ENCODE measurements around the gene CEP250.

The CEP250 gene

GRCh38 chr20:35476288-35476687, 20.9 kb downstream of the CEP250 start:
- no peaks in the 10 kb centered on the region for H3K9me3 ChIP-seq (ENCODE audit: control insufficient read depth, insufficient read depth, low read depth, low read length)
- no peak overlapping the region for H3K27ac ChIP-seq (ENCODE audit: extremely low read depth, low read depth, low read length)
- H3K4me3 ChIP-seq (ENCODE audit: low read depth, low read length) = no peak overlapping the region
- POLR2A ChIA-PET = no interaction called here
- CTCF ChIA-PET = interaction anchor here (0.5 to 0.7 kb wide), 2 partner anchors 65 to 198 kb away, joined by 3 to 5 read pairs; partner anchors contain the start of gene MMP24OS
- no peaks in the 10 kb centered on the region for H3K4me1 ChIP-seq (ENCODE audit: control insufficient read depth, insufficient read depth, low read length)
- peaks cover 21 to 99% of the 10 kb centered on the region in 2 experiments for H3K36me3 ChIP-seq (ENCODE audit: control insufficient read depth in 2 of 2, insufficient read depth in 1 of 2, low read length in 2 of 2)
- TF ChIP-seq ZBTB17 (tag by site-specific recombination; IDR thresholded peaks at IDR 0.05) (peak; percentile 93), ZNF341 (tag by site-specific recombination; IDR thresholded peaks at IDR 0.05; ENCODE audit: low read depth) (no peak), ZNF433 (tag by site-specific recombination; IDR thresholded peaks at IDR 0.05; ENCODE audit: low read depth) (no peak), ZNF132 (tag by site-specific recombination; IDR thresholded peaks at IDR 0.05; ENCODE audit: borderline replicate concordance) (no peak), ZNF548 (tag by site-specific recombination; IDR thresholded peaks at IDR 0.05) (no peak), ZFP3 (tag by site-specific recombination; IDR thresholded peaks at IDR 0.05; ENCODE audit: low read depth) (no peak), ZNF335 (tag by site-specific recombination; conservative IDR thresholded peaks at IDR 0.05) (no peak)
- TF ChIP-seq, protein P1, sequence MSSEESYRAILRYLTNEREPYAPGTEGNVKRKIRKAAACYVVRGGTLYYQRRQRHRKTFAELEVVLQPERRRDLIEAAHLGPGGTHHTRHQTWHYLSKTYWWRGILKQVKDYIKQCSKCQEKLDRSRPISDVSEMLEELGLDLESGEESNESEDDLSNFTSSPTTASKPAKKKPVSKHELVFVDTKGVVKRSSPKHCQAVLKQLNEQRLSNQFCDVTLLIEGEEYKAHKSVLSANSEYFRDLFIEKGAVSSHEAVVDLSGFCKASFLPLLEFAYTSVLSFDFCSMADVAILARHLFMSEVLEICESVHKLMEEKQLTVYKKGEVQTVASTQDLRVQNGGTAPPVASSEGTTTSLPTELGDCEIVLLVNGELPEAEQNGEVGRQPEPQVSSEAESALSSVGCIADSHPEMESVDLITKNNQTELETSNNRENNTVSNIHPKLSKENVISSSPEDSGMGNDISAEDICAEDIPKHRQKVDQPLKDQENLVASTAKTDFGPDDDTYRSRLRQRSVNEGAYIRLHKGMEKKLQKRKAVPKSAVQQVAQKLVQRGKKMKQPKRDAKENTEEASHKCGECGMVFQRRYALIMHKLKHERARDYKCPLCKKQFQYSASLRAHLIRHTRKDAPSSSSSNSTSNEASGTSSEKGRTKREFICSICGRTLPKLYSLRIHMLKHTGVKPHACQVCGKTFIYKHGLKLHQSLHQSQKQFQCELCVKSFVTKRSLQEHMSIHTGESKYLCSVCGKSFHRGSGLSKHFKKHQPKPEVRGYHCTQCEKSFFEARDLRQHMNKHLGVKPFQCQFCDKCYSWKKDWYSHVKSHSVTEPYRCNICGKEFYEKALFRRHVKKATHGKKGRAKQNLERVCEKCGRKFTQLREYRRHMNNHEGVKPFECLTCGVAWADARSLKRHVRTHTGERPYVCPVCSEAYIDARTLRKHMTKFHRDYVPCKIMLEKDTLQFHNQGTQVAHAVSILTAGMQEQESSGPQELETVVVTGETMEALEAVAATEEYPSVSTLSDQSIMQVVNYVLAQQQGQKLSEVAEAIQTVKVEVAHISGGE (tag by site-specific recombination; conservative IDR thresholded peaks at IDR 0.05; ENCODE audit: low read depth) = no peak

- Histone ChIP-seq H3K4me1 (ENCODE audit: control insufficient read depth, insufficient read depth, low read length) (no peaks in the 10 kb centered on the region), H3K27ac (ENCODE audit: extremely low read depth, low read depth, low read length) (no peak overlapping the region), H3K4me3 (ENCODE audit: low read depth, low read length) (no peak overlapping the region), H3K36me3 (ENCODE audit: control insufficient read depth in 2 of 2, insufficient read depth in 1 of 2, low read length in 2 of 2) (peaks cover 34 to 83% of the 10 kb centered on the region in 2 experiments), H3K9me3 (ENCODE audit: control insufficient read depth, insufficient read depth, low read depth, low read length) (no peaks in the 10 kb centered on the region)
- ChIA-PET POLR2A (no interaction called here), CTCF (interaction anchor here (0.6 to 2.5 kb wide), 5 partner anchors 8 to 234 kb away, joined by 3 to 7 read pairs (median 3); no protein-coding TSS in a partner anchor)
- TF ChIP-seq, protein P2, sequence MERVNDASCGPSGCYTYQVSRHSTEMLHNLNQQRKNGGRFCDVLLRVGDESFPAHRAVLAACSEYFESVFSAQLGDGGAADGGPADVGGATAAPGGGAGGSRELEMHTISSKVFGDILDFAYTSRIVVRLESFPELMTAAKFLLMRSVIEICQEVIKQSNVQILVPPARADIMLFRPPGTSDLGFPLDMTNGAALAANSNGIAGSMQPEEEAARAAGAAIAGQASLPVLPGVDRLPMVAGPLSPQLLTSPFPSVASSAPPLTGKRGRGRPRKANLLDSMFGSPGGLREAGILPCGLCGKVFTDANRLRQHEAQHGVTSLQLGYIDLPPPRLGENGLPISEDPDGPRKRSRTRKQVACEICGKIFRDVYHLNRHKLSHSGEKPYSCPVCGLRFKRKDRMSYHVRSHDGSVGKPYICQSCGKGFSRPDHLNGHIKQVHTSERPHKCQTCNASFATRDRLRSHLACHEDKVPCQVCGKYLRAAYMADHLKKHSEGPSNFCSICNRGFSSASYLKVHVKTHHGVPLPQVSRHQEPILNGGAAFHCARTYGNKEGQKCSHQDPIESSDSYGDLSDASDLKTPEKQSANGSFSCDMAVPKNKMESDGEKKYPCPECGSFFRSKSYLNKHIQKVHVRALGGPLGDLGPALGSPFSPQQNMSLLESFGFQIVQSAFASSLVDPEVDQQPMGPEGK (tag by site-specific recombination; IDR thresholded peaks at IDR 0.05) = no peak
- TF ChIP-seq ZIC2 (tag by site-specific recombination; IDR thresholded peaks at IDR 0.05) (peak; percentile 14; the same call in 1 of the 2 replicates), IKZF3 (tag by site-specific recombination; IDR thresholded peaks at IDR 0.05) (no peak)
These were observed 23.5 kb downstream of the CEP250 start for GRCh38 chr20:35478804-35479472.

- TF ChIP-seq ZNF768 (tag by site-specific recombination; IDR thresholded peaks at IDR 0.05) (no peak), REPIN1 (tag by site-specific recombination; IDR thresholded peaks at IDR 0.05; ENCODE audit: low read depth) (no peak), ZNF530 (tag by site-specific recombination; IDR thresholded peaks at IDR 0.05; ENCODE audit: low read depth) (no peak), ZNF157 (tag by site-specific recombination; IDR thresholded peaks at IDR 0.05) (no peak), ZNF561 (tag by site-specific recombination; IDR thresholded peaks at IDR 0.05; ENCODE audit: borderline replicate concordance) (no peak), ZNF521 (tag by site-specific recombination; IDR thresholded peaks at IDR 0.05) (no peak), OSR2 (tag by site-specific recombination; IDR thresholded peaks at IDR 0.05) (no peak), ZIC2 (tag by site-specific recombination; IDR thresholded peaks at IDR 0.05) (no peak), ZNF48 (tag by site-specific recombination; IDR thresholded peaks at IDR 0.05) (no peak), ZFP3 (tag by site-specific recombination; IDR thresholded peaks at IDR 0.05; ENCODE audit: low read depth) (no peak), ZNF132 (tag by site-specific recombination; IDR thresholded peaks at IDR 0.05; ENCODE audit: borderline replicate concordance) (no peak), ZNF114 (tag by site-specific recombination; IDR thresholded peaks at IDR 0.05) (no peak), SCRT2 (tag by site-specific recombination; IDR thresholded peaks at IDR 0.05) (no peak), ZNF341 (tag by site-specific recombination; IDR thresholded peaks at IDR 0.05; ENCODE audit: low read depth) (no peak)
- CTCF ChIA-PET = interaction anchor here (0.6 to 2.5 kb wide), 3 partner anchors 12 to 20 kb away, joined by 3 to 7 read pairs (median 3); no protein-coding TSS in a partner anchor
- no peak overlapping the region for H3K4me3 ChIP-seq (ENCODE audit: low read depth, low read length)
- no peaks in the 10 kb centered on the region for H3K9me3 ChIP-seq (ENCODE audit: control insufficient read depth, insufficient read depth, low read depth, low read length)
- POLR2A ChIA-PET = no interaction called here
- peaks cover 43 to 83% of the 10 kb centered on the region in 2 experiments for H3K36me3 ChIP-seq (ENCODE audit: control insufficient read depth in 2 of 2, insufficient read depth in 1 of 2, low read length in 2 of 2)
- H3K27ac ChIP-seq (ENCODE audit: extremely low read depth, low read depth, low read length) = no peak overlapping the region
- H3K4me1 ChIP-seq (ENCODE audit: control insufficient read depth, insufficient read depth, low read length) = no peaks in the 10 kb centered on the region
These were observed 24.4 kb downstream of the CEP250 start for GRCh38 chr20:35479798-35480197.

Data from HEK293 (cell line).